NCI-H82 treated with DMSO at 0.1 percent for 48 hours (cell line): ENCODE results near the gene POLR1C.
"Not testable (repeated sequence)": the region's sequence is repeated elsewhere in the genome, so short reads cannot be mapped to it uniquely, and the experiment has no call there.

ENCODE experiments used
- DNase-seq: peaks from one replicate; lab custom pipeline; 2025; ENCODE audit not compliant: unreplicated experiment; lab: John Stamatoyannopoulos, UW

The POLR1C gene, protein sequence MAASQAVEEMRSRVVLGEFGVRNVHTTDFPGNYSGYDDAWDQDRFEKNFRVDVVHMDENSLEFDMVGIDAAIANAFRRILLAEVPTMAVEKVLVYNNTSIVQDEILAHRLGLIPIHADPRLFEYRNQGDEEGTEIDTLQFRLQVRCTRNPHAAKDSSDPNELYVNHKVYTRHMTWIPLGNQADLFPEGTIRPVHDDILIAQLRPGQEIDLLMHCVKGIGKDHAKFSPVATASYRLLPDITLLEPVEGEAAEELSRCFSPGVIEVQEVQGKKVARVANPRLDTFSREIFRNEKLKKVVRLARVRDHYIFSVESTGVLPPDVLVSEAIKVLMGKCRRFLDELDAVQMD

DNA sequence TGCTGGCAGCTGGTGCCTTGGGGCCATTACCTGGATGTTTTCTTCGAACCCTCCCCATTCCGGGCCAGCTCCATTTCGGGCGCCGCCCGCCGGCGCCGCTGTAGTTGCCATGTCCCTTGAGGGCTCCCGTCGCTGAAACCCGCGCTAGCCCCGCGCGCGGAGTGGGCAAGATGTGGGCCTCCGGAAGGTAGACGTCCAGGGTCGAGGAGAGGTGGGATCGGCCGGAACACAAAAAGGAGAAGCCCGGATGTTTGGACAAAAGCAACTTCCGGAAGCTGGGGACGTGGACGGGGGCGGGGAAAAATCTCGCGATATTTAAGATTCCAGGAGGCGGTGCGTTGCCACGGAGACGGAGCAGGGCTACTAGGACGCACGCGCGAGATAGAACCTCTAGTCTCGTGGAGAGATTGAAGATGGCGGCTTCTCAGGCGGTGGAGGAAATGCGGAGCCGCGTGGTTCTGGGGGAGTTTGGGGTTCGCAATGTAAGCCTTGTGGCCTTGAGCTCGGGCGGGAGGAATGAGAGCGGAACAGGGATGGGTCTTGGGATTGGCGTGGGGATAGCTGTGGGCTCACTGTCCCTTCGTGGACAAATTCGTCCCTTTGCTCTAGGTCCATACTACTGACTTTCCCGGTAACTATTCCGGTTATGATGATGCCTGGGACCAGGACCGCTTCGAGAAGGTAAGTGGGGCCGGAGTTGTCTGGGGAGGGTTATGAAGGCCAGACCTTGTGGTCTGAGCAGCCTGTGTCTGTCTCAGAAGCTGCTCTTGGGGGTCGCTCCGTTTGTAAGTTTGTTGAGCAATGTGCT is at the start of gene POLR1C, which contains the start of gene YIPF3:
Gene POLR1C, plus strand, starts transcription at position 393 of the 808 bp plus-strand sequence. Its CDS starts 21 bp downstream, at position 414.
Gene YIPF3, minus strand, starts transcription at position 230 of the 808 bp plus-strand sequence. Its CDS starts 119 bp downstream, at position 111.
- peak; percentile 99 for DNase-seq

DNA sequence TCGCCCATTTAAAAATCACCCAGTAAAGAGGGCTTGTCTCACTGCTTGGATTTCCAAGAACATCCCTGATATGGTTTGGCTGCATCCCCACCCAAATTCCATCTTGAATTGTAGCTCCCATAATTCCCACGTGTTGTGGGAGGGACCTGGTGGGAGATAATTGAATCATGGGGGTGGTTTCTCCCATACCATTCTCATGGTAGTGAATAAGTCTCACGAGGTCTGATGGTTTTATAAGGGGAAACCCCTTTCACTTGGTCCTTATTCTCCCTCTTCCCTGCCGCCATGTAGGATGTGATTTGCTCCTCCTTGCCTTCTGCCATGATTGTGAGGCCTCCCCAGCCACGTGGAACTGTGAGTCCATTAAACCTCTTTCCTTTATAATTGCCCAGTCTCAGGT is 49.6 kb upstream of the POLR1C start:
- DNase-seq = not testable (repeated sequence)

DNA sequence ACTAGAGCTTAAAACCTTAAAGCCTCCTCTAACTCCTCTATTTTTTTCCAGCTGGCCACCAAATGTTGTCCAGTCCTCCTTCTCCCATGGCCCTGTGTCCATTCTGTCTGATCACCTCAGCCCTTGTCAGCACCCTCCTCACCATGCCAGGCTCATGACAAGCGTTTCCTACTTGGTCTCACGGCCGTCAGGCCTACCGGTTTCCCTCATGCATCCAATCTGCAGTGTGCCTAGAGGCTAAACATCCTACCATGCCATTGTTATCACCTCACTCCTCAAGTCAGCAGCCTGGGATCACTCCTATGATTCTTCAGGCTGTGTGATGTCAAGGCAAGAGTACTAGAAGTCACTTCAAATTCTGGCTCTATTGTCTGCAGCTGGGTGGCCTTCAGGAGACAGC is 49.1 kb upstream of the POLR1C start:
- DNase-seq = no peak

- no peak for DNase-seq
Observed at GRCh38 chr6:43468240-43468639, 48.6 kb upstream of the POLR1C start.

- DNase-seq = no peak
Observed at GRCh38 chr6:43468748-43469681, 47.9 kb upstream of the POLR1C start.

- DNase-seq = no peak
Observed at GRCh38 chr6:43469947-43470346, 46.9 kb upstream of the POLR1C start.

DNA sequence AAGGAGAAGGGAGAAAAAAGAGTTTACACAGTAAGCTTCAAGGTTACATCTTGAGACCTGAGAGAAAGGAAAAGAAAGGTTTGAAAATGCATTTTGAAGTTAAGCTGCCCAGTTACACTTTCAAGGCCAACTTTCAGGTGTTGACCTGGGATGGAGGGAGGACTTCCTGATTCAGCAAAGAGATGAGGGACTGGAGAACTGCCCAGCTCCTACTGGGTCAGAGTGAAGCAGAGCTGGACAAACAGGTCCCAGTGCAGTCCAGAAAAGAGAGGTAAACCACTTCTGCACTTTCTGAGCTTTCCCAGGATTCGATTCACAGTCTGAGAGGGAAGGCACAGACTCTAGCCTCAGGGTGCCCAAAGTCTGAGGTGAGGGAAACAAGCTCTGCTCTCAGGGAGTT is 45.5 kb upstream of the POLR1C start:
- DNase-seq = no peak

DNA sequence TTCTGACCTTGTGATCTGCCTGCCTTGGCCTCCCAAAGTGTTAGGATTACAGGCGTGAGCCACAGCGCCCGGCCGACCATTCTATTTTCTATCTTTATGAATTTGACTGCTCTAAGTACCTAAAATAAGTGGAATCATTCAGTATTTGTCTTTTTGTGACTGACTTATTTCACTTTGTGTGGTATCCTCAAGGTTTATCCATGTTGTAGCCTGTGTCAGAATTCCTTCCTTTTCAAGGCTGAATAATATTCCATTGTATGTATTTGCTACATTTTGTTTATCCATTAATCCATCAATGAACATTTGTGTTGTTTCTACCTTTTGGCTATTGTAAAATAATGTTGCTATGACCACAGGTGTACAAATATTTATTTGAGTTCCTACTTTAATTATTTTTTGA is 44.4 kb upstream of the POLR1C start:
- DNase-seq = no peak

DNA sequence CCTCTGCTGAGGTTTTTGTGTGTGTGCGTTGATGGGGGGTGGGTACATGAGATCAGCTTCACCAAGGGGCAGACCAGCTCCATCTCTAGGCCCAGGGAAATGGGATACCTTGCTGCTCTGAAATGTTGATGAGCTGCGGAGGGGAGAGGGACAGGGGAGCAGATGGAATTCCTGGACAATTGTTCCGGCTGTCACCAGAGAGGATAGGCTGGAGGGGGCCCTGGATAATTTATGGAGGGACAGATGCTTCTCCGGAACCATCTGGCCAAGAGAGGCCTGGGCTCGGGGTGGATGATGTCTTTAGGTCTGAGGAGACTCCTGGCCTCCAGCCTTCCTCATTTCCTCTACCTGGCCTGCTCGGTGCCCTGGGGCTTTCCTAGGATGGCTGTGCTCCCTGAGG is 41.4 kb upstream of the POLR1C start:
- DNase-seq = peak; percentile 71

DNA sequence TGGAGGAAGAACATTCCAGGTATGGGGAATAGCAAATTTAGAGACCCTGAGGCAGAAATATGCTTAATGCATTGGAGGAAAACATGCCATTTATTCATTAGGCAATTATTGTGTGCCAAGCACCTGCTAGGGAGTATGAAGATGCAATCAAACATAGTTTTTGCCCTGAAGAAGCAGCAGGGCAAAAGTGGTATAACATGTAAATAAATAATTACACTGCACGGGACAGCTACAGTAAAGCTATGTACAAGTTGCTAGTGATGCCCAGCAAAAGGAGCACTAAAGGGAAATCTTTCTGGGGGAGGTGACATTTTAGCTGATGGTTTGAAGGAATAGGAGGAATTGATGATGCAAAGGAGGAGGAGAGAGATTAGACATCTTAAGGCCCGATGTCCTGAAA is 40.1 kb upstream of the POLR1C start:
- no peak for DNase-seq

DNA sequence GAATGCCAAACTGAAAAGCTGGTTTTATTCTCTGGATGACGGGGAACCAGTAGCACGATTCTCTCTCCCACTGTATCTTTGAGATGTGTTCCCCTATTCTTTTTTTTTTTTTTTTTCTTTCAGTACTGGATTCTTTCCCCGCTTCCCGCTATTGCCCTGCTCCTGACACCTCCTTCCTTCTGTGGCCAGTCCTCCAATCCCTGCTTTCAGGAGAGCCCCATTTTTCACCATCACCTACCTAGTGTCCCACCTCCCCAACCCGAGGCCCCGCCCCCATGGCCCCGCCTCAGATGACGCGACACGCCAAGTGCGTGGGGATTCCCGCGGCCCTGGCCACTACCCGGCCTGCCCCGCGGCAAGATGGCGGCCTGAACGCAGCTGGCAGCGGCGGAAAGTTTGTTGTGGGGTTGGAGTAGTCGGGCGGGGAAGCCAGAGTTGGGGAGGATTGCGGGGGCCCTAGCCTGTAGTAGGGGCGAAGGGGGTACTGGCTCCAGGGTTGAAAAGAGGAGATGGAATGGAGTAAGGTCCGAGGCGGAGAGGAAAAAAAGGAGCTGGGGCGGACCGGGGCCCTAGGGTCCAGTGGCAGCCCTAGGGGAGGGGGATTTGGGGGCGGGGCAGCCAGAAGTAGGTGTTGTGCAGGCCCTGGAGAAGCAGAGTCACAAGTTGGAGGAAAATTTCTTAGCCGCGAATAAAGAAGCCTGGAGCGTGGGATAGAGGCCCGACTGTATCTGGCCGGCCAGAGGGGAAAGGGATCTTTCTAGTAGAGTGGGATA is 39.5 kb upstream of the POLR1C start, which contains the start of gene TJAP1:
Gene TJAP1, plus strand, starts transcription at position 336 of the 773 bp plus-strand sequence. CDS start 21,432 bp downstream, outside the sequence.
- peak; percentile 59 for DNase-seq

DNA sequence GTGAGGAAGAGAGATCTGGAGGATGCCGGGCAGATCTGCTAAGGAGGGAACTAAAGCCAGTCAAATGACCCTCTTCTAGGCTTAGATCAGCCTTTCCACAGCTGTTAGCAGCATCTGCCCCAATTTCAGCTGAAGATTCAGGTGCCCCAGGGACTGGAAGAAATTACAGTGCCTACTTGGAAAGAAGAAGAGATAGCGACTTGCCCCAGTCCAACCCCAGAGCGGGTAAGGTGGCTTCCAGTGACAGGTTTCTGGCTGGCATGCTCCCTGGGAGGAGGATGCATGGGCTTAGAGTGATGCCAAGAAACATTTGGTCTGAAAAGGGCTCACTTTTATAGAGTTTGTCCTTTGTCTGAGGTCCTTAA is 38.9 kb upstream of the POLR1C start:
- DNase-seq = no peak

- no peak for DNase-seq
Observed at GRCh38 chr6:43481075-43481474, 35.8 kb upstream of the POLR1C start.

DNA sequence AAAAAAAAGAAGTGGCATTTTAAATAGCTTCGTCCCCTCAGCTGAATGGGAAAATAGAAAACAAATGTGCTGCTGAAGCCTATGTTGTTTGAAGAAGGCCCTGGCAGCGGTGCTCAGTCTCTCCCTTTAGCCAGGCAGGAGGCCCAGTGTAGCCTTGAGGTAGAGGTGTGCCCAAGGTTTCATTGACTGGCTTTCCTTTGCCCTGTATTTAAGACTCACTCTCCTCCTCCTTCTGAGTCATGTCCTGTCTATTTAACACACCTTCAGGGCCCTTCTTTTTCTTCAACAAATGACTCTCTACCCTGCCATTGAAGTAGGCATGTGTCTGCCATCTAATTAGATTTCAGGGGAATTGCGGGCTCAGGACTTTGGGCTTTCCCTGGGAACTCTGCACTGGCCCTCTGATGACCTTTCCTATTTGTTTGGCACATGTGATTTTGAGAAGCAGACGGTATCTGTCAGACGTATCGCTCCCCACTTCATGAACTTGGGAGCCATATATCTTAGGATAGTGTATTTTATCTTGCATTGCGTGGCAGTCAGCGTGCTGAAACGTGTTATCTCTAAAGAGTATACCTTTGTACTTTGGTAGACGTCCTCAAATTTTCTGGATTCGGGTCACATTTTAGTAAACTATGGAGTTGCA is 35.2 kb upstream of the POLR1C start:
- no peak for DNase-seq

DNA sequence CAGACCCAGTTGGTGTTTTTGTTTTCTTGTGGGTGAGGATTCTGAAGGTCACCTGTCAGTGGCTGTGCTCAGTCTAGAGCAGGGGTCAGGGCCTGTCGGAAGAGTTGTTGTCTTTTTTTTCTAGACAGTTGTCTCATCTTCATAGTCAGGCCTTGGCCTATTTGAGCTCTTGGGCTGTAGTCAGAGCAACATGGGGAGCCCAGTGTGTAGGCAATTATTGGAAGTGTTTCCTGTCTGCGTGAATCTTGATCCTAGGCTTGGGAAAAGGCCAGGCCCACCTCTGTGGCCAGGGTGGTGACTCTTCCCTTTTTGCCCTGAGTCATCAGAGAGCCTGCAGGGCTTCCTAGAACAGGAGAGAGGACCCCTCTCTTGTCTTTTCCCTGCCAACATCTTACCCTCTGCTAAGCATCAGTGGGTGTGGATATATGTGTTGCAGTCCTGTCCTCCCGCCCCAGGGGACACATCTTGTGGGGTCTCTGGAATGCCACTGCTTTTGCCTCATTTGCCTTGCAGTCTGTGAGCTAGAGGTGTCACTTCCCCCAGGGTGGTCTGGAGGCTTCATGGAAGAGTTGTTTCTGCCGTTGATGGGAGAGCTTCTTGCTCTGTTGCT is 28.1 kb upstream of the POLR1C start:
- no peak for DNase-seq

GRCh38 chr6:43489277-43490072 is 27.4 kb upstream of the POLR1C start:
- no peak for DNase-seq

DNA sequence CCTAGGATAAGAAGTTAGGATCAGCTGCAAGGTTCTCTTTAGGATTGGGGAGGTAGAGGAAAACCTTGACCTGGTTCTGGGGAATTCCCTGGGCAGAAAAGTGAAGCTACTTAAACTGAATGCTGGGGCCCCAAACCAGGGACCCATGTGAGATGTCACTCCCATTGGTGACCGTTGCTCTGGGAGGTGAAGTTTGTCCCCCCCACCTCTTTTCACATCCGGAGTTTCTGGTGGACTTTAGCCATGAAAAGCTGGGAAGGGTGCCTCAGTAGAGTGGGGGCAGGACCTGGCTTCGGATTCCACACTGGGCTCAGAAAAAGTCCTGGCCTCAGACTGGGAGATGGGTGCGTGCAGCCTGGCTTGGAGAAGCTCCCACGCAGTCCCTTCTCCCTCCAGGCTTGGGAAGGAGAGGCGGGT is 26.4 kb upstream of the POLR1C start:
- DNase-seq = no peak
